ENCODE data around the gene HKDC1. TPM values are rescaled to one million over a fixed set of nuclear protein-coding genes. Genes with fewer than 3 reads are reported as not detected.

The HKDC1 gene
- polyA plus RNA-seq, 1 of the 3 experiments (the other 2 are of a cell fraction) = 0.10 TPM

GRCh38 chr10:69311309-69311708 is 91.2 kb downstream of the HKDC1 start:
- CTCF ChIA-PET = interaction anchor here (1.0 kb wide), 1 partner anchor 81 kb away, joined by 3 read pairs; no protein-coding TSS in a partner anchor

DNA sequence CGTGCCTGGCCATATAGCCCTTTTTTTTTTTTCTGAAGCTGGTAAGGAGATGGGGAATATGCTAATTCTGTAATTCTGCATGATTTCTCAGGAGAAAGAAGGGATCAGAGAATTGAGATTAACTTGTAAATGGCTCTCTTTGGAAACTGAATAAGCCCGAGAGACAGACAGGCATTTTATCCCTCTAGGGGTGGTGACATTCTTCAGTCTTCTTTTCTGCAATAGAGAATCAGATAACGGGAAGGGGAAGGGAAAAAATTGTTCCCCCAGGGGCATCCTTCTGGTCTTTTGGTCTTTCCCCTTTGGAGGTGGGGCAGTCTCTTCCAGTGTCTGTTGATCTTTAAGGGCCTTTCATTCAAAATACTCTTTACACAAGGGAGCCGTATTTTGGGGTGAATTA is 92.4 kb downstream of the HKDC1 start:
- 88% methylated on average over 4 of the region's 4 CpGs for WGBS (ENCODE audit: low lambda C conversion rate)
- Histone ChIP-seq H4K20me1 (ENCODE audit: insufficient read depth) (no peaks in the 10 kb centered on the region), H2AFZ (ENCODE audit: low read depth) (no peak overlapping the region), H3K4me3 (ENCODE audit: low read depth in 2 of 2, low read length in 1 of 2) (no peak overlapping the region), H3K36me3 (replicated peaks in 1 of 2; ENCODE audit: control insufficient read depth in 1 of 2, insufficient read depth in 2 of 2, low read length in 1 of 2) (no peaks in the 10 kb centered on the region), H3K4me2 (no peak overlapping the region), H3K27ac (ENCODE audit: low read depth in 2 of 2, low read length in 1 of 2) (no peak overlapping the region), H3K9me3 (no peaks in the 10 kb centered on the region), H3F3A (replicated peaks; ENCODE audit: insufficient read depth) (peaks cover 7% of the 10 kb centered on the region), H3K9ac (no peak overlapping the region), H3K4me1 (ENCODE audit: control insufficient read depth in 1 of 2, insufficient read depth in 2 of 2, low read depth in 1 of 2, low read length in 1 of 2) (peaks cover 7 to 8% of the 10 kb centered on the region in 2 experiments; a peak in 2 of 4 replicates), H3K9me2 (no peaks in the 10 kb centered on the region), H3K79me2 (ENCODE audit: insufficient read depth) (no peaks in the 10 kb centered on the region), H3K27me3 (ENCODE audit: insufficient read depth) (no peaks in the 10 kb centered on the region)
- POLR2A ChIA-PET = no interaction called here
- no peak for DNase-seq
- CTCF ChIA-PET = interaction anchor here (0.6 to 1.9 kb wide), 3 partner anchors 8 to 550 kb away, joined by 3 to 4 read pairs (median 3); no protein-coding TSS in a partner anchor
- TF ChIP-seq USF1 (IDR thresholded peaks at IDR 0.05; ENCODE audit: borderline replicate concordance, low read depth) = no peak
- TF ChIP-seq GATA2 (CRISPR knock-in tag; IDR thresholded peaks at IDR 0.05) = no peak
- TF ChIP-seq, protein P1, sequence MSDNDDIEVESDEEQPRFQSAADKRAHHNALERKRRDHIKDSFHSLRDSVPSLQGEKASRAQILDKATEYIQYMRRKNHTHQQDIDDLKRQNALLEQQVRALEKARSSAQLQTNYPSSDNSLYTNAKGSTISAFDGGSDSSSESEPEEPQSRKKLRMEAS (IDR thresholded peaks at IDR 0.05; ENCODE audit: low read depth) = no peak
- TF ChIP-seq TCF12 (IDR thresholded peaks at IDR 0.05) = no peak
- no peak for TF ChIP-seq POLR2AphosphoS5 (IDR thresholded peaks at IDR 0.05; ENCODE audit: low read depth, low read length)
- TF ChIP-seq TAF1 (IDR thresholded peaks at IDR 0.05; ENCODE audit: borderline replicate concordance, low read depth, low read length) = no peak
- TF ChIP-seq JUND (IDR thresholded peaks at IDR 0.05) = no peak

More at GRCh38 chr10:69311309-69311708, 91.2 kb downstream of the HKDC1 start:
- no peak overlapping the region for H3K4me3 ChIP-seq (ENCODE audit: low read depth in 2 of 2, low read length in 1 of 2)
- no peaks in the 10 kb centered on the region for H3F3A ChIP-seq (replicated peaks; ENCODE audit: insufficient read depth)
- H3K9ac ChIP-seq = no peak overlapping the region
- no peak overlapping the region for H2AFZ ChIP-seq (ENCODE audit: low read depth)
- no peaks in the 10 kb centered on the region for H3K9me3 ChIP-seq
- no peaks in the 10 kb centered on the region; a peak in 1 of 4 replicates for H3K4me1 ChIP-seq (ENCODE audit: control insufficient read depth in 1 of 2, insufficient read depth in 2 of 2, low read depth in 1 of 2, low read length in 1 of 2)
- no peaks in the 10 kb centered on the region for H4K20me1 ChIP-seq (ENCODE audit: insufficient read depth)
- H3K79me2 ChIP-seq (ENCODE audit: insufficient read depth) = no peaks in the 10 kb centered on the region
- no peak overlapping the region for H3K27ac ChIP-seq (ENCODE audit: low read depth in 2 of 2, low read length in 1 of 2)
- DNase-seq = no peak
- H3K36me3 ChIP-seq (replicated peaks in 1 of 2; ENCODE audit: control insufficient read depth in 1 of 2, insufficient read depth in 2 of 2, low read length in 1 of 2) = no peaks in the 10 kb centered on the region
- 59% methylated on average over 4 of the region's 4 CpGs for whole genome bisulfite sequencing (ENCODE audit: low lambda C conversion rate)
- no peak overlapping the region for H3K4me2 ChIP-seq
- no peaks in the 10 kb centered on the region for H3K9me2 ChIP-seq
- TF ChIP-seq TCF12 (IDR thresholded peaks at IDR 0.05) = no peak
- TF ChIP-seq EP300 (IDR thresholded peaks at IDR 0.05; ENCODE audit: borderline replicate concordance in 1 of 2, low read depth in 1 of 2, low read length in 1 of 2) = no peak
- no peak for TF ChIP-seq RXRA (IDR thresholded peaks at IDR 0.05; ENCODE audit: borderline replicate concordance, low read depth)
- TF ChIP-seq RCOR1 (IDR thresholded peaks at IDR 0.05; ENCODE audit: low read length) = no peak
- TF ChIP-seq, protein P2, sequence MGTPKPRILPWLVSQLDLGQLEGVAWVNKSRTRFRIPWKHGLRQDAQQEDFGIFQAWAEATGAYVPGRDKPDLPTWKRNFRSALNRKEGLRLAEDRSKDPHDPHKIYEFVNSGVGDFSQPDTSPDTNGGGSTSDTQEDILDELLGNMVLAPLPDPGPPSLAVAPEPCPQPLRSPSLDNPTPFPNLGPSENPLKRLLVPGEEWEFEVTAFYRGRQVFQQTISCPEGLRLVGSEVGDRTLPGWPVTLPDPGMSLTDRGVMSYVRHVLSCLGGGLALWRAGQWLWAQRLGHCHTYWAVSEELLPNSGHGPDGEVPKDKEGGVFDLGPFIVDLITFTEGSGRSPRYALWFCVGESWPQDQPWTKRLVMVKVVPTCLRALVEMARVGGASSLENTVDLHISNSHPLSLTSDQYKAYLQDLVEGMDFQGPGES (IDR thresholded peaks at IDR 0.05; ENCODE audit: low read depth, low read length) = no peak
- no peak for TF ChIP-seq FOSL2 (IDR thresholded peaks at IDR 0.05; ENCODE audit: borderline replicate concordance, low read depth)
- POLR2A ChIA-PET = no interaction called here
- no peaks in the 10 kb centered on the region for H3K27me3 ChIP-seq (ENCODE audit: insufficient read depth)

Data from SK-N-SH (cell line).